Mononuclear cell (primary cell): ENCODE results near the gene IRX2. TPM values are rescaled to one million over a fixed set of nuclear protein-coding genes. Genes with fewer than 3 reads are reported as not detected.

ENCODE experiments used
- H3K27me3 ChIP-seq: 2 replicates; pipeline ENCODE4 v1.6.0; 2011; ENCODE audit warnings: low read length, control low read depth; ENCODE audit not compliant: insufficient read depth
- H3K4me1 ChIP-seq: 2 replicates; pipeline ENCODE4 v1.5.1; 2011; ENCODE audit warnings: mild to moderate bottlenecking, low read length, control low read depth; ENCODE audit not compliant: insufficient read depth
- H3K4me3 ChIP-seq: 2 replicates; pipeline ENCODE4 v1.5.1; 2011; ENCODE audit warnings: mild to moderate bottlenecking, low read length, moderate library complexity
- H3K9me3 ChIP-seq: 2 replicates; pipeline ENCODE4 v1.5.1; 2011; ENCODE audit warnings: low read depth, mild to moderate bottlenecking, control low read depth, low read length
- total RNA-seq: library from RNA; depleted of rRNA; stranded (reverse); fragments of >200 nt; gene quantifications from one replicate; pipeline ENCODE4 v1.2.3, GENCODE V29; 2012

Gene IRX2
- total RNA-seq, 1 donor, result not detected

GRCh38 chr5:2702096-2702879 lies 49.2 kb downstream of the IRX2 start:
- H3K27me3 ChIP-seq, result no peaks in the 10 kb centered on the region
- H3K9me3 ChIP-seq, result no peaks in the 10 kb centered on the region
- no peaks in the 10 kb centered on the region for H3K4me1 ChIP-seq
- no peak overlapping the region for H3K4me3 ChIP-seq

- Histone ChIP-seq H3K27me3 (no peaks in the 10 kb centered on the region), H3K4me1 (no peaks in the 10 kb centered on the region), H3K4me3 (no peak overlapping the region), H3K9me3 (no peaks in the 10 kb centered on the region)
Measured at GRCh38 chr5:2701592-2701991, 49.9 kb downstream of the IRX2 start.

- Histone ChIP-seq H3K27me3 (no peaks in the 10 kb centered on the region), H3K4me3 (no peak overlapping the region), H3K9me3 (no peaks in the 10 kb centered on the region), H3K4me1 (no peaks in the 10 kb centered on the region)
Measured at GRCh38 chr5:2700876-2701275, 50.6 kb downstream of the IRX2 start.

- Histone ChIP-seq H3K4me1 (no peaks in the 10 kb centered on the region), H3K9me3 (no peaks in the 10 kb centered on the region), H3K4me3 (no peak overlapping the region), H3K27me3 (no peaks in the 10 kb centered on the region)
Measured at GRCh38 chr5:2699686-2700085, 51.8 kb downstream of the IRX2 start.

GRCh38 chr5:2699231-2699630 lies 52.2 kb downstream of the IRX2 start:
- no peaks in the 10 kb centered on the region for H3K4me1 ChIP-seq
- no peaks in the 10 kb centered on the region for H3K27me3 ChIP-seq
- H3K9me3 ChIP-seq, result no peaks in the 10 kb centered on the region
- no peak overlapping the region for H3K4me3 ChIP-seq

- Histone ChIP-seq H3K4me3 (no peak overlapping the region), H3K4me1 (no peaks in the 10 kb centered on the region), H3K9me3 (no peaks in the 10 kb centered on the region), H3K27me3 (no peaks in the 10 kb centered on the region)
Measured at GRCh38 chr5:2698581-2698980, 52.9 kb downstream of the IRX2 start.

- no peaks in the 10 kb centered on the region for H3K9me3 ChIP-seq
Measured at GRCh38 chr5:2697446-2698200, 53.9 kb downstream of the IRX2 start.

GRCh38 chr5:2697041-2697440 lies 54.4 kb downstream of the IRX2 start:
- Histone ChIP-seq H3K4me3 (no peak overlapping the region), H3K9me3 (no peaks in the 10 kb centered on the region), H3K4me1 (no peaks in the 10 kb centered on the region), H3K27me3 (no peaks in the 10 kb centered on the region)

More at GRCh38 chr5:2697446-2698200, 53.9 kb downstream of the IRX2 start:
- no peaks in the 10 kb centered on the region for H3K27me3 ChIP-seq
- no peak overlapping the region for H3K4me3 ChIP-seq
- no peaks in the 10 kb centered on the region for H3K4me1 ChIP-seq
